Measurements from ENCODE around the gene PRSS21.
A peak's percentile ranks its signal among the peaks of the same experiment; 100 is the strongest.

Gene PRSS21

GRCh38 chr16:2776500-2777139, 40.4 kb upstream of the PRSS21 start:
- H3K4me3 Mint-ChIP-seq, result peak overlapping the region; percentile 86
- peak; percentile 45 for DNase-seq (ENCODE audit: low spot score)
- H3K27ac Mint-ChIP-seq, result peak overlapping the region; percentile 85
- no peaks in the 10 kb centered on the region for H3K9me3 Mint-ChIP-seq
- peaks cover 22% of the 10 kb centered on the region for H3K4me1 Mint-ChIP-seq (ENCODE audit: low read depth)
- peaks cover 12% of the 10 kb centered on the region for H3K36me3 Mint-ChIP-seq (ENCODE audit: low read depth)
- H3K27me3 Mint-ChIP-seq (ENCODE audit: low read depth), result no peaks in the 10 kb centered on the region

GRCh38 chr16:2777231-2777902, 39.7 kb upstream of the PRSS21 start, which contains the start of gene ELOB:
Gene ELOB, minus strand, starts transcription at chr16:2777280. Its CDS starts 41 bp downstream, at chr16:2777239.
- peaks cover 22% of the 10 kb centered on the region for H3K4me1 Mint-ChIP-seq (ENCODE audit: low read depth)
- peak within 1 kb of the TSS; percentile 93 for H3K27ac Mint-ChIP-seq
- H3K36me3 Mint-ChIP-seq (ENCODE audit: low read depth), result peaks cover 8% of the 10 kb centered on the region
- peak within 1 kb of the TSS; percentile 96 for H3K4me3 Mint-ChIP-seq
- H3K9me3 Mint-ChIP-seq, result no peaks in the 10 kb centered on the region
- DNase-seq (ENCODE audit: low spot score), result peak; percentile 88
- no peaks in the 10 kb centered on the region for H3K27me3 Mint-ChIP-seq (ENCODE audit: low read depth)

GRCh38 chr16:2777903-2778629, 39.0 kb upstream of the PRSS21 start:
- Mint-ChIP-seq H3K4me3 (peak overlapping the region; percentile 96), H3K9me3 (no peaks in the 10 kb centered on the region), H3K27me3 (ENCODE audit: low read depth) (no peaks in the 10 kb centered on the region), H3K36me3 (ENCODE audit: low read depth) (peaks cover 5% of the 10 kb centered on the region), H3K27ac (peak overlapping the region; percentile 93), H3K4me1 (ENCODE audit: low read depth) (peaks cover 19% of the 10 kb centered on the region)
- DNase-seq (ENCODE audit: low spot score), result peak; percentile 30

- H3K9me3 Mint-ChIP-seq, result no peaks in the 10 kb centered on the region
These were observed 38.4 kb upstream of the PRSS21 start for GRCh38 chr16:2778630-2778958.

GRCh38 chr16:2779151-2779920, 37.7 kb upstream of the PRSS21 start:
- H3K4me3 Mint-ChIP-seq, result no peak overlapping the region
- H3K4me1 Mint-ChIP-seq (ENCODE audit: low read depth), result peaks cover 19% of the 10 kb centered on the region
- no peak for DNase-seq (ENCODE audit: low spot score)
- no peaks in the 10 kb centered on the region for H3K9me3 Mint-ChIP-seq
- H3K27me3 Mint-ChIP-seq (ENCODE audit: low read depth), result peaks cover 2% of the 10 kb centered on the region
- H3K36me3 Mint-ChIP-seq (ENCODE audit: low read depth), result peaks cover 5% of the 10 kb centered on the region
- H3K27ac Mint-ChIP-seq, result peak overlapping the region; percentile 49

More at GRCh38 chr16:2778630-2778958, 38.4 kb upstream of the PRSS21 start:
- H3K27ac Mint-ChIP-seq, result peak overlapping the region; percentile 93
- DNase-seq (ENCODE audit: low spot score), result no peak
- H3K4me1 Mint-ChIP-seq (ENCODE audit: low read depth), result peaks cover 19% of the 10 kb centered on the region
- H3K36me3 Mint-ChIP-seq (ENCODE audit: low read depth), result peaks cover 5% of the 10 kb centered on the region
- no peaks in the 10 kb centered on the region for H3K27me3 Mint-ChIP-seq (ENCODE audit: low read depth)
- peak overlapping the region; percentile 96 for H3K4me3 Mint-ChIP-seq

- DNase-seq (ENCODE audit: low spot score), result no peak
- H3K4me1 Mint-ChIP-seq (ENCODE audit: low read depth), result peaks cover 21% of the 10 kb centered on the region
- H3K36me3 Mint-ChIP-seq (ENCODE audit: low read depth), result peaks cover 5% of the 10 kb centered on the region
- H3K4me3 Mint-ChIP-seq, result no peak overlapping the region
- H3K27ac Mint-ChIP-seq, result peak overlapping the region; percentile 49
- no peaks in the 10 kb centered on the region for H3K9me3 Mint-ChIP-seq
- peaks cover 5% of the 10 kb centered on the region for H3K27me3 Mint-ChIP-seq (ENCODE audit: low read depth)
These were observed 36.8 kb upstream of the PRSS21 start for GRCh38 chr16:2779978-2780898.

- Mint-ChIP-seq H3K36me3 (ENCODE audit: low read depth) (peaks cover 3% of the 10 kb centered on the region), H3K27ac (no peak overlapping the region), H3K27me3 (ENCODE audit: low read depth) (peaks cover 15% of the 10 kb centered on the region), H3K4me3 (no peak overlapping the region), H3K9me3 (no peaks in the 10 kb centered on the region), H3K4me1 (ENCODE audit: low read depth) (peaks cover 11% of the 10 kb centered on the region)
- no peak for DNase-seq (ENCODE audit: low spot score)
These were observed 34.3 kb upstream of the PRSS21 start for GRCh38 chr16:2782583-2783351.

GRCh38 chr16:2783581-2784357, 33.3 kb upstream of the PRSS21 start:
- Mint-ChIP-seq H3K36me3 (ENCODE audit: low read depth) (no peaks in the 10 kb centered on the region), H3K4me3 (no peak overlapping the region), H3K27me3 (ENCODE audit: low read depth) (peaks cover 20% of the 10 kb centered on the region), H3K27ac (no peak overlapping the region), H3K4me1 (ENCODE audit: low read depth) (peaks cover 3% of the 10 kb centered on the region), H3K9me3 (no peaks in the 10 kb centered on the region)
- DNase-seq (ENCODE audit: low spot score), result no peak

GRCh38 chr16:2784358-2785100, 32.5 kb upstream of the PRSS21 start:
- Mint-ChIP-seq H3K27ac (no peak overlapping the region), H3K36me3 (ENCODE audit: low read depth) (no peaks in the 10 kb centered on the region), H3K4me1 (ENCODE audit: low read depth) (peaks cover 3% of the 10 kb centered on the region), H3K4me3 (peak overlapping the region; percentile 79), H3K27me3 (ENCODE audit: low read depth) (peaks cover 22% of the 10 kb centered on the region), H3K9me3 (no peaks in the 10 kb centered on the region)
- no peak for DNase-seq (ENCODE audit: low spot score)

- Mint-ChIP-seq H3K27ac (no peak overlapping the region), H3K4me1 (ENCODE audit: low read depth) (peaks cover 3% of the 10 kb centered on the region), H3K9me3 (no peaks in the 10 kb centered on the region), H3K4me3 (peak overlapping the region; percentile 79), H3K36me3 (ENCODE audit: low read depth) (no peaks in the 10 kb centered on the region), H3K27me3 (ENCODE audit: low read depth) (peaks cover 23% of the 10 kb centered on the region)
- no peak for DNase-seq (ENCODE audit: low spot score)
These were observed 31.7 kb upstream of the PRSS21 start for GRCh38 chr16:2785101-2785991.
